HCT116 (cell line): ENCODE results near the gene ENTPD5. TPM values are rescaled to one million over a fixed set of nuclear protein-coding genes. Genes with fewer than 3 reads are reported as not detected.

Source experiments
- ATAC-seq: fragments of 200-7000 bp; cut with Tn5 transposase; 2 replicates; pipeline ENCODE4 v1.9.1; 2020; ENCODE audit warnings: mild to moderate bottlenecking, moderate library complexity
- BruUV-seq: library from RNA; stranded (reverse); fragments of 400-500 nt; replicated peaks from 2 replicates; lab custom pipeline; 2021; lab: Mats Ljungman, UMichigan
- CTCF ChIA-PET: fragments of 300-600 bp; sonication (Branson Sonifier 250); formaldehyde crosslinking; loops from one replicate; lab custom pipeline; 2021; ENCODE audit warnings: antibody characterized with exemption; lab: Charles Lee
- POLR2A ChIA-PET: fragments of 300-600, 350-600 bp; sonication (Branson Sonifier 250); formaldehyde crosslinking; loops from one replicate; lab custom pipeline; 2021; ENCODE audit warnings: antibody characterized with exemption; lab: Charles Lee
- RAD21 ChIA-PET, 2 experiments: fragments of 300-600 bp; sonication (Branson Sonifier 250); formaldehyde crosslinking; loops; one replicate each; lab custom pipeline; 2023; ENCODE audit warnings: low total read pairs in 2 of 2; ENCODE audit not compliant: uncharacterized antibody in 2 of 2, unreplicated experiment in 2 of 2, low non-redundant PET in 1 of 2; lab: Charles Lee
- DNase-seq: peaks from one replicate; pipeline ENCODE4 v3.0.0-alpha.2; 2010; ENCODE audit warnings: low read depth, low spot score
- H2AFZ ChIP-seq: fragments of 200-600 bp; shearing (Covaris generic), sonication (generic); 2 replicates; pipeline ENCODE4 v1.6.1; 2017; ENCODE audit warnings: low read depth, mixed run types, mixed read lengths, antibody characterized with exemption, low read length; ENCODE audit not compliant: poor library complexity, severe bottlenecking
- H3K27ac ChIP-seq: 2 replicates; pipeline ENCODE4 v1.5.1; 2012; ENCODE audit warnings: low read depth, low read length
- H3K27me3 ChIP-seq: fragments of 200-600 bp; sonication (generic); 2 replicates; pipeline ENCODE4 v1.6.1; 2016; ENCODE audit warnings: mixed run types, low read length, mixed read lengths; ENCODE audit not compliant: insufficient read depth
- H3K36me3 ChIP-seq, 2 experiments: fragments of 200-500 bp in 1 of 2; fragments of 200-600 bp in 1 of 2; sonication (Bioruptor generic) in 1 of 2; sonication (generic) in 1 of 2; 2 replicates each; pipeline versions ENCODE4 v1.5.1 to v1.6.1; 2014 to 2016; ENCODE audit warnings: low read length in 2 of 2, inconsistent platforms in 1 of 2, mixed read lengths in 1 of 2, mixed run types in 1 of 2; ENCODE audit not compliant: insufficient read depth in 2 of 2, control insufficient read depth in 1 of 2
- H3K4me1 ChIP-seq, 2 experiments: fragments of 200-600 bp in 1 of 2; sonication (generic) in 1 of 2; 2 replicates each; pipeline versions ENCODE4 v1.5.1 to v1.6.1; 2012 to 2017; ENCODE audit warnings: low read length in 2 of 2, inconsistent platforms in 1 of 2, mild to moderate bottlenecking in 1 of 2, mixed read lengths in 1 of 2, mixed run types in 1 of 2, moderate library complexity in 1 of 2; ENCODE audit not compliant: insufficient read depth in 2 of 2, control insufficient read depth in 1 of 2
- H3K4me2 ChIP-seq: fragments of 200-600 bp; sonication (generic); 2 replicates; pipeline ENCODE4 v1.6.1; 2017; ENCODE audit warnings: mixed run types, low read length, mixed read lengths
- H3K4me3 ChIP-seq, 2 experiments: fragments of 200-600 bp in 1 of 2; sonication (generic) in 1 of 2; replicated peaks in 1 of 2; 2 replicates each; pipeline ENCODE4 v1.5.1; 2011 to 2016; ENCODE audit warnings: low read length in 2 of 2, control low read depth in 1 of 2, low read depth in 1 of 2, mild to moderate bottlenecking in 1 of 2, mixed read lengths in 1 of 2, mixed run types in 1 of 2
- H3K79me2 ChIP-seq: fragments of 200-600 bp; sonication (generic); 2 replicates; pipeline ENCODE4 v1.6.1; 2017; ENCODE audit warnings: mild to moderate bottlenecking, mixed run types, low read length, moderate library complexity, mixed read lengths; ENCODE audit not compliant: insufficient read depth
- H3K9ac ChIP-seq: fragments of 200-600 bp; sonication (generic); 2 replicates; pipeline ENCODE4 v1.6.1; 2016; ENCODE audit warnings: low read length, mixed read lengths
- H3K9me2 ChIP-seq: fragments of 200-600 bp; sonication (generic), shearing (Covaris generic); 2 replicates; pipeline ENCODE4 v1.6.1; 2017; ENCODE audit warnings: mixed run types, mild to moderate bottlenecking, moderate library complexity; ENCODE audit not compliant: insufficient read depth
- H3K9me3 ChIP-seq, 2 experiments: fragments of 200-500 bp in 1 of 2; fragments of 200-600 bp in 1 of 2; sonication (Bioruptor generic) in 1 of 2; sonication (generic) in 1 of 2; 2 replicates each; pipeline ENCODE4 v1.6.1; 2014 to 2017; ENCODE audit warnings: low read length in 2 of 2, mixed read lengths in 2 of 2, inconsistent platforms in 1 of 2, low read depth in 1 of 2, mild to moderate bottlenecking in 1 of 2, mixed run types in 1 of 2, moderate library complexity in 1 of 2; ENCODE audit not compliant: control insufficient read depth in 1 of 2, insufficient read depth in 1 of 2
- H4K20me1 ChIP-seq: fragments of 200-600 bp; sonication (generic), shearing (Covaris generic); 2 replicates; pipeline ENCODE4 v1.6.1; 2017; ENCODE audit warnings: mixed run types, mild to moderate bottlenecking, moderate library complexity; ENCODE audit not compliant: insufficient read depth
- CBX3 ChIP-seq: IDR thresholded peaks from 2 replicates; pipeline ENCODE4 v1.6.1; 2012; ENCODE audit warnings: low read depth
- EZH2 ChIP-seq: fragments of 200-600 bp; sonication (generic); IDR thresholded peaks from 2 replicates; pipeline ENCODE4 v1.6.1; 2017; ENCODE audit warnings: antibody characterized with exemption, mixed run types
- REST ChIP-seq: IDR thresholded peaks from 2 replicates; pipeline ENCODE4 v1.6.1; 2012; ENCODE audit warnings: low read depth
- SP1 ChIP-seq: IDR thresholded peaks from 2 replicates; pipeline ENCODE4 v1.6.1; 2012; ENCODE audit warnings: low read depth
- ZBTB33 ChIP-seq: IDR thresholded peaks from 2 replicates; pipeline ENCODE4 v1.6.1; 2011; ENCODE audit warnings: mild to moderate bottlenecking, low read length, moderate library complexity; ENCODE audit not compliant: insufficient replicate concordance; ENCODE audit errors: extremely low read depth
- ZFX ChIP-seq: fragments of 450-650 bp; IDR thresholded peaks from 2 replicates; pipeline ENCODE4 v1.6.1; 2017
- ZNF274 ChIP-seq: fragments of 200-500 bp; sonication (Bioruptor generic); IDR thresholded peaks from 2 replicates; pipeline ENCODE4 v1.6.1; 2014; ENCODE audit warnings: mild to moderate bottlenecking, low read depth, low read length, inconsistent platforms
- intact Hi-C: fragments of 100-400 bp; cut with micrococcal nuclease; formaldehyde crosslinking; loops from 2 replicates; pipeline ENCODE4 v1.10.0; 2022
- total RNA-seq: library from RNA; stranded (reverse); gene quantifications from one replicate; pipeline ENCODE4 v1.2.1, GENCODE V29; 2021; ENCODE audit not compliant: unreplicated experiment

The ENTPD5 gene
- total RNA-seq, 1 experiment from 2014 or later = 14.4 TPM

DNA sequence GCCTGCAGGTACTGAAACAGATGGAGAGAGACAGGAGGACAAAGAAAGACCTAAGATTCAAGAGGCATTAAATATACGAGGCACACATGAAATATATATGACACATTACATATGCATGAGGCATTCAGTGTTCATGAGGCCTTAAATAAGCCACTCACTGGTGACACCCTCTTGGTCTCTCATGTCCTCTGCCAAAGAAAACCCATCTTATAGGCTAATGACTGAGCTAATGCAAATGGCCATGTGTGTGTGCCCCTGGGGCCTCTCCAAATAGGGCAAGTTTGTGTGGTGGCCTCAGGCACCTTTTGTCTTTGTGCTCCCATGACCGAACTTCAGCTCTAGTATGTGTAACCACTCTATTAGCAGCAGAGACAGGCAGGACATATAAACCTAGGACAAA is 50.2 kb downstream of the ENTPD5 start:
- Histone ChIP-seq H3K79me2 (no peaks in the 10 kb centered on the region), H3K4me1 (no peaks in the 10 kb centered on the region), H3K9me3 (no peaks in the 10 kb centered on the region), H3K4me3 (no peak overlapping the region), H4K20me1 (no peaks in the 10 kb centered on the region), H3K27ac (no peak overlapping the region), H3K9ac (no peak overlapping the region), H3K9me2 (no peaks in the 10 kb centered on the region), H3K36me3 (peaks cover 5% of the 10 kb centered on the region in 2 experiments; a peak in 1 of 4 replicates), H3K27me3 (no peaks in the 10 kb centered on the region), H2AFZ (no peak overlapping the region), H3K4me2 (no peak overlapping the region)
- ChIA-PET RAD21 (no interaction called here), CTCF (no interaction called here), POLR2A (no interaction called here)
- no TSS peak for BruUV-seq
- no peak for ATAC-seq
- no peak for DNase-seq
- intact Hi-C loops = no loop called here
- TF ChIP-seq EZH2 = no peak
- TF ChIP-seq ZFX = no peak
- no peak for TF ChIP-seq ZNF274
- no peak for TF ChIP-seq REST
- no peak for TF ChIP-seq ZBTB33
- no peak for TF ChIP-seq CBX3
- TF ChIP-seq SP1 = no peak
